Lower leg skin (tissue), 3 donors: ENCODE data around the gene RSPH1.

Experiments used
- POLR2A ChIP-seq, 2 donors: fragments of 450-650 bp; IDR thresholded peaks; one replicate each; pipeline ENCODE4 v1.6.1; 2016 to 2017; ENCODE audit warnings: antibody characterized with exemption in 2 of 2, mild to moderate bottlenecking in 1 of 2, moderate library complexity in 1 of 2
- TF ChIP-seq, protein P1 (sequence below), 3 donors: fragments of 450-650 bp; IDR thresholded peaks; one replicate each; pipeline ENCODE4 v1.5.1; 2016; ENCODE audit warnings: antibody characterized with exemption in 3 of 3, mild to moderate bottlenecking in 3 of 3, moderate library complexity in 2 of 3

DNA sequence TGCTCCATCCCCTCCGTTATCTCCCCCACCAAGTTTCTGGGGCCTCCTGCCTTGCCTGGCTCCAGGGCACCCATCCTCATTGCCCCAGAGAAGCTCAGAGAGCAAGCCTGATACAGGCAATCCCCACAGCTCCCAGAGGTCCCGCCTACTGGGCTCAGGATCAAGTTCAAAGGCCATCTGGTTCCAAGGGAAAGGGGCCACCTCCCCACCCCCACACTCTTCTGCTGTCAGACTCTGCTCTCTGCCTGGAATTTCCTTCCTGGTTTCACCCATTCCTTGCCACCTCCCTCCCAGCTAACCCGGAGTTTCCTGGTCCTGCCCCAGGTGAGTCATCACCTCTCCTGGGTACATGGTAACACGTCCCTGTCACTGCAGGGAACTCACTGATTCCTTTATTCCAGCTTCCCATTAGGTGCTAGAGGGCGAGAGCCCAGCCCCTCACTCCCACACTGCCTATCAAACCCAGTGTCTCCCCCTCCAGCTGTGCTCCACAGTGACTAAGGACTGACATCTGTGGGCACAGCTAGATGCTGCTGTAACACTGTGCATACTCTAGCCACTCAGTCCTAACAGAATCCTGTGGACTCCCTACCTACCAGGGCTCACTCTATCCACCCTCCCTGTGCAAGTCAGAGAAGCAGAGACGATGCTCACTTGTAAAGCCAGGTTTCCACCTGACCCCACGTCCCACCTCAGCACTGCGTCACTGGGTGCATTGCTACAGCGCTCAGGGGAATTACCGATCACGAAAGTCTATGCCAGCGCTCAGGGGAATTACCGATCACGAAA, 21.8 kb downstream of the RSPH1 start:
- TF ChIP-seq, protein P1, sequence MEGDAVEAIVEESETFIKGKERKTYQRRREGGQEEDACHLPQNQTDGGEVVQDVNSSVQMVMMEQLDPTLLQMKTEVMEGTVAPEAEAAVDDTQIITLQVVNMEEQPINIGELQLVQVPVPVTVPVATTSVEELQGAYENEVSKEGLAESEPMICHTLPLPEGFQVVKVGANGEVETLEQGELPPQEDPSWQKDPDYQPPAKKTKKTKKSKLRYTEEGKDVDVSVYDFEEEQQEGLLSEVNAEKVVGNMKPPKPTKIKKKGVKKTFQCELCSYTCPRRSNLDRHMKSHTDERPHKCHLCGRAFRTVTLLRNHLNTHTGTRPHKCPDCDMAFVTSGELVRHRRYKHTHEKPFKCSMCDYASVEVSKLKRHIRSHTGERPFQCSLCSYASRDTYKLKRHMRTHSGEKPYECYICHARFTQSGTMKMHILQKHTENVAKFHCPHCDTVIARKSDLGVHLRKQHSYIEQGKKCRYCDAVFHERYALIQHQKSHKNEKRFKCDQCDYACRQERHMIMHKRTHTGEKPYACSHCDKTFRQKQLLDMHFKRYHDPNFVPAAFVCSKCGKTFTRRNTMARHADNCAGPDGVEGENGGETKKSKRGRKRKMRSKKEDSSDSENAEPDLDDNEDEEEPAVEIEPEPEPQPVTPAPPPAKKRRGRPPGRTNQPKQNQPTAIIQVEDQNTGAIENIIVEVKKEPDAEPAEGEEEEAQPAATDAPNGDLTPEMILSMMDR (IDR thresholded peaks at IDR 0.05), result no peak
- no peak for TF ChIP-seq POLR2A (IDR thresholded peaks at IDR 0.05)
